ENCODE results near the gene TNPO3.

Gene TNPO3

DNA sequence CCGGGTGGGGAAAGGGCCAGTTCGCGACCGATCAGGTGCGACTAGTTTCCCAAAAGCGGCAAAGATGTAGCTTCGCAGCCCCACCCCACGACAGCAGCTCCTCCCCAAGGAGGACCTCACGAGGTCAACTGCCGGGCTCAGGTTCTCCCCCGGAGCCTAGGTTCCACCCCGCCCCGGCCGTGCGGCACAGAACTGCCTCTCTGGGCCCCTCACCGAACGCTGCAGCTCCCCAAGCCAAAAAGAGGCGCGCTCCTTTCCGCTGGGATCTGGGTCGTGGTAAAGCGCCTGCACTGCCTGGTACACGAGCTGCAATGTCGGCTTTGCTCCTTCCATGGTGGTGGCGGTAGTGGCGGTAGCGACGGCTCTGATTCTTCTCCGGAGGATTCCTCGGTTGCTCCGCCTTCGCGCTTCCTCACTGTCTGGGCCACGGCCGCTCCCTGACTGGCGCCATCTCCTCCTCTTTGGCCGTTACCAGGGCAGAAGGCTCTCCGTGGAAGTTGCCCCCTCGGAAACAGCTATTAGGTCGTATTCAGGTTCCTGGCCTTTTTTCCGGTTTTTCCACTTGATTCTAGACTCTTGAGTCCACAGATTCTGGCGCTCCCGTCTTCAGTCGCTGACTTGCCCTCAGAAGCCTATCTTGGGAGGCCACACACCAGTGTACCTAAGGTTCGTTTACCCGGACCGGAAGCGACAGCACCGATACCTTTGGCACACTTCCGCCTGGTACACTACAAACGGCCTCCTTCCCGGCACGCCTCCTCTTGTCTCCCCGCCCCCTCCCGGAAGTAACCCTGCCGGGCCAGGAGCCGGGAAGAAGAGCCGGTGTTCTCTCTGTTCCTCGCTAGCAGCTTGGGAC lies at the start of gene TNPO3:
TNPO3 (minus strand) TSS at position 674 of the 856 bp plus-strand sequence; CDS start at position 333, 341 bp downstream.
- peak; percentile 89 to 96 for DNase-seq

DNA sequence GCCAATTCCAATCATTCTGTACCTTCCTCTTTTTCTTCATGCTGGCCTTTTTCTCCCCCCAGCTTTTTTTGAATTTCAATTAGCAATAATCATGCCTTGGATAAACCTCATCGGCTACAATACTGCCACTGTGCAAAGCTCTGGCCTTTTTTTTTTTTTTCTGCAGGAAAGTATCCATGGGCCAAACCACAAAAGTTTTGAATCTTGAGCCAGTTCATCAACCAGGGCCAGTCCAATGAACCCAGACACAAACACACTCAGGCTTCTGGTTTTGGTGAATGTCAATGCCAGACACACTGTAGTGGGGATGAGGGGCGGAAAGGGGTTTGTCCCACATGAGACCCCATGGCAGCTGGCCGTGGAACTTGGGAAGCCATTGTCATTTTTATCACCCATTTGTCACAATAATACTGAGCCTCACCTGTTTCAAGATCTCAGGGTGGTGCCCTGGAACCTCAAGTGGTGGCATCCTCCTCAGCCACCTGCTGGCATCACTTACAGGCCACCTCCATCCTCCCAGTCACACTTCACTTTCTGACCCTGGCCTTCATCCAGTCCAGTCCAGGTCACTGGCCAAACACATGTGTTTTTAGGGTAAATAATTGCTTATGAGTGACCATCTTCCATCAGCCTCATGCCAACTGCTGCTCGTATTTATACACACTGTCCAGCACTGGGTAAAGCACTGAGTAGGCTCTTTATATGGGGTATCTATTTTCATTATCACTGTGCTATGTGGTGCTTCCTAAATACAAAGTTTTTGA lies 48.8 kb upstream of the TNPO3 start:
- no peak for DNase-seq

DNA sequence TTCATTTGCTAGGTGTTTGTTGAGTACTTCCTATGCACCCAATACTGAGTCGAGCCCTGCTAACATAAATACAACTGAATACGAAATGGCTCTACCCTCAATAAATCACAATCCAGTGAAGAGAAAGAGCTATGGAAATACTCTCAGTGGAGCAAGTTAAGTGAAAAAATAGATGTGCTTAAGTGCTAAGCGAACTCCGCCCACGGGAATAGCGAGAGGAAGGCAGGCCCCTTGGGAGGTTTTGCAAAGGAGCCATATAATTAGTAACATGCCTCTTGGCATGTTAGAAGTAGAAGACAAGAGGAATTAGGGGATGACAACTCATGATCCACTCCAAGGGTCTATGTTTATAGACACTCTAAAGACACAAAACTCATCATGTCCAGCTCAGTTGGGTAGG lies 46.8 kb upstream of the TNPO3 start:
- no peak for DNase-seq

DNA sequence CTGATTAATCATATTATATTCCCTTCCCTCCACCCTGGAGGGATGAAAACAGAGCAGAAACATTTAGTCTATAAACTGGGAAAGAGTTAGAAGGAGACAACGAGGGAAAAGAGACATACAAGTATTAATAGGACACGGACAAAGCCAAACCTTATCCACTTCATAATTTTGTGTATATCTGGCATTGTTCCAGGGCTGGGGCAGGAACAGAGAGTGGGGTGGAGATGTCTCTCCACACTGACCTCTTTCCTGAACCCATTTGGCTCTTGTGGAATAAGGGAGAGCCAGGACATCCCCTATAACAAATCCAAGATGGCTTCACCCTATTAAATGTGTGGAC lies 45.9 kb upstream of the TNPO3 start:
- no peak for DNase-seq

DNA sequence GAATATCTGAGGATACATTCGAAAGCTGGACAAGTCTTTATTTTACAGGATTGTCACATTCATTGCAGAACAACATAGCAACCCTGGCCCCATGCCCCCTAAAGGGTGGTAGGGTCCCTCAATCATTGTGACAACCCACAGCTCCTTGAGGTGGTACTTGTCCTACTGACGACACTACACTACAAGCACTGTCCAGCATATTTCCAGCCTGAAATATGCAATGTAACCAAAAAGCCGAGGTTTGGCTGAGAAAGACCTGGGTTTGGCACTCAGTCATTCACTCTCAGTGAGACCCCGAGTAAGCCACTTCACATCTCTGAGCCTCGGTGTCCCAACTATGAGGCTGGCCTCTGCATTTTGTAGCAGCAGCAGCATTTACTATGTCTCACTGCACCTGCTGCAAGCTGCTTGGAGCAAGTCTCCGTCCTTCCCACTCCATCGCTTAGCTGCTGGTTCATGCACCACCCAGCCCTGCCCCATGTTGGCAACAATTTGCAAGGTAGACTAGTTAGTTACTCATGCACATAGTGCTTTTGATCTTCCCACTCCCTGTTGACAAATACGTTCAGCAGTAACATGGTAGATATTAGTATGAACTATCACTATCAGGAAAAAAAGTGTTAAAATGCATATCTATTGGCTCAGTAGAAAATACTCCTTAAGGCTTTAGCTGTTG lies 43.6 kb upstream of the TNPO3 start:
- no peak for DNase-seq

DNA sequence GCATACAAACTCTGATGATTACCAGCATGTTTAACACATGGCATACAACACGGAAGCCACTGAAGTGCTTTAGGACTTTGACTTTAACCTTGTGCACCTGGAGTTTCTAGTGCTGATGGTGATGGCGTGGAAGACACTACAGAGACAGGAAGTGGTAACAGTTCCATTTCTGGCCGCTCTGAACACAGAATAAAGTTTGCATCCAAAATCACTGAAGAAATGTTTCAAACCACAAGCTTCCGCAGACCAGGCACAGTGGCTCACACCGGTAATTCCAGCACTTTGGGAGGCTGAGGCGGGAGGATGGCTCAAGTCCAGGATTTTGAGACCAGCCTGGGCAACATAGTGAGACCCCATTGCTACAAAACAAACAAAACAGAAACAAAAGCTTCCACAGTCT lies 40.3 kb upstream of the TNPO3 start:
- DNase-seq: no peak

DNA sequence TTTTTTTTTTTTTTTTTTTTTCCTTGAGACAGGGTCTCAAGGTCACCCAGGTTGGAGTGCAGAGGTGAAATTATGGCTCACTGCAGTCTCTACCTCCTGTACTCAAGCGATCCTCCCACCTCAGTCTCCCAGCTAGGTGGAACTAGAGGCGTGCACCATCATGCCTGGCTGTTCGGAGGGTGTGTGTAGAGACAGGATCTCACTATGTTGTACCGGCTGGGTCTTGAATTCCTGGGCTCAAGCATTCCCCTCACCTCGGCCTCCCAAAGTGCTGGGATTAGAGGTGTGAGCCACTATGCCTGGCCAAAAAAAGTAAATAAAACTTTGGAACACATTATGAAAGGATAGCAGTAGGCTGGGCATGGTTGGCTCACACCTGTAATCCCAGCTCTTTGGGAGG lies 39.6 kb upstream of the TNPO3 start:
- no peak for DNase-seq

DNA sequence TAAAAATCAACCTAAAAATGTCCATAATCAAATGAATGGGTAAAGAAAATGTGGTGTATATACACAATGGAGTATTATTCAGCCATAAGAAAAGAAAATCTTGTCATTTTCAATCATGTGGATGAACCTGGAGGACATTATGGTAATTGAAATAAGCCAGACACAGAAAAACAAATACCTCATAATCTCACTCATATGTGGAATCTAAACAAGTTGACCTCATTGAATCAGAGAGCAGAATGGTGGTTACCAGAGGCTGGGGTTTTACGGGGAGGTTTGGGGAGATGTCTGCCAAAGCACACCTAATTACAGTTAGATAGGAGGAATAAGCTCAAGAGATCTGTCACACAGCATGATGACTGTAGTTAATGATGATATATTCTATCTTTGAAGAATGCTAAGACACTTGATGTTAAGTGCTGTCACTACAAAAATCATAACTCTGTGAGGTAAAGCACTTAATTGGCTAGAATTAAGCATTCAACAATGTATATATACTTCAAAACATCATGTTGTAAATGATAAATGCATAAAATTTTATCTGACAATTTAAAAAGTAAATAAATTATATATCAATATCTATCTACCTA lies 39.1 kb upstream of the TNPO3 start:
- no peak for DNase-seq

DNA sequence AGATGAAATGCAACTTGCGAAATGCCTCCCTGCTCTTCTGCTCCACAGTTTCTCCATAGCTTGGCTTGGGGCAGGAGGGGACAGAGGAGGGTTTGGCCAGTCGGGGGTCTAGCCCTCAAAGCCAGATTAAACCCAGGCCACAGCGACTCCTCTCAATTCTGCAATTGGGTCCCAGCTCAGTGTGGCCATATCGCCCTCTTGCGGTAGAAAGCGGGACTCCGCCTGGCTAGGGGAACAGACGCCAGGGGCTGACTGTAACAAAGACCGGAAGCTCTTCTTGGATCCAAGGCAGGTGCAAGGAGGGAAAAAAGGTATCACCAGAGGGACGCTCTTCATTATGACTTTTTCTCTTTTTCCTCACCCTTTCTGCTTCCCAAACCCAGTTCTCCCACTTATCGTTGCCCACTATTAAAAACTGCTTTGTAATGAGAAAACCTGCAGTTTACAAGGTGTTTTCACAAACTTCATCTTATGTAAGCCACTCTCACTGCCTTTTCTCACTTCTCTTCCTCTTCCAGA lies 36.6 kb upstream of the TNPO3 start:
- DNase-seq: peak; percentile 8 to 46

DNA sequence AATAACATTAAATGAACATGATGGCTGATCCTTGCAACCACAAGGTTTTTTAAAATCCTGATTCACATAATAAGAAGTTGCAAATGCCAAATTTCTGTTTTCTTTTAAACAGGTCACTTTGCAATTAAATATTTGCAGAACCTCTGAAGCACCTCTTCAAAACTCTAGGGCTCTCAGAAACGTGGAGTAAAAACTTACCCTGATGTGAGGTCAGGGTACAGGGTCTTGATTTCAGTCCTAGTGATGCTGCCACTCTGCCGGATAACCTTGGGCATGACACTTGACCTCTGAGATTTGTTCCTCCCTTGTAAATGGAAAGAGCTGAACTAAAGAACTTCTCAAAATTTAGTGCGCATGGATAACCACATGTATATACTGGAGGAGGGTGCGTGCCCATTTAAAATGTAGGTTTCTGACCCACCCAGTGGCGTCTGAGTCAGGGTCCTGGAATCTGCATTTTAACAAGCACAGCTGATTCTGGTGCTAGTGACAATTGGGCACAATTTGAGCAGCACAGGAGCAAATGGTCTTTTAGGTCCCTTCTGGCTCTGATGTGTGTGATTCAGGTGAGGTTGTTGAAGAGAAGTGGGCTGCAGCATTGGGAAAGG lies 35.5 kb upstream of the TNPO3 start:
- no peak for DNase-seq

DNA sequence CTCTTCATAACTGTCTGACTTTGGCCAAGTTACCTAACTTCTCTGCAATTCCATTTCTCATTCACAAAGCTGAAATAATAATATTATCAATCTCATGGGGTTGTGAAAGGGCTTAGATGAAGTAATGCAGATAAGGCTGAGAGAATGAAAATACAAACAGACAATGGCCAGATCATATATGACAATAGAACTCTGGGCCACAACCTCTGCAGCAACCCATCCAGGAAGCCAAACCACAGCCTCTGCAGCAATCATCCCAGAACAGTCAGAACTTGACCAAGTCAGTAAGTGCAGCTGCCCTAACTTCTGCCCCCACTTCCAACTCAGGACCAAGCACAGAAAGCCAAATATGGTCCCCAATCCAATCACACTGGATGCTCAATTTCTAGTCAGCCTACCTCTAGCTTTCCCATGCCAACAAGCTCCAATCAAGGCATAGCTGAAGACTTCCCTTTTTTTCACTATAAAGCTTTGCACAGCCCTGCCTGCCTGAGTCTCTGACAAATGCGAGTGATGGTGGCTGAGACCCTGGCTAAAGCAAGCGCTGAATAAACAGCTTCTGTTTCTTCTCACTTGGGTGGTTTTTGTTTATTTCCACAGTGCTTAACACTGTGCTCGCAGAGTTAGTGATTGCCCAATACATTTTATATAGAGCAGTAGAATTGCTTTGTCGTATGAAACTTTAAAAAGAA lies 34.8 kb upstream of the TNPO3 start:
- DNase-seq: no peak

DNA sequence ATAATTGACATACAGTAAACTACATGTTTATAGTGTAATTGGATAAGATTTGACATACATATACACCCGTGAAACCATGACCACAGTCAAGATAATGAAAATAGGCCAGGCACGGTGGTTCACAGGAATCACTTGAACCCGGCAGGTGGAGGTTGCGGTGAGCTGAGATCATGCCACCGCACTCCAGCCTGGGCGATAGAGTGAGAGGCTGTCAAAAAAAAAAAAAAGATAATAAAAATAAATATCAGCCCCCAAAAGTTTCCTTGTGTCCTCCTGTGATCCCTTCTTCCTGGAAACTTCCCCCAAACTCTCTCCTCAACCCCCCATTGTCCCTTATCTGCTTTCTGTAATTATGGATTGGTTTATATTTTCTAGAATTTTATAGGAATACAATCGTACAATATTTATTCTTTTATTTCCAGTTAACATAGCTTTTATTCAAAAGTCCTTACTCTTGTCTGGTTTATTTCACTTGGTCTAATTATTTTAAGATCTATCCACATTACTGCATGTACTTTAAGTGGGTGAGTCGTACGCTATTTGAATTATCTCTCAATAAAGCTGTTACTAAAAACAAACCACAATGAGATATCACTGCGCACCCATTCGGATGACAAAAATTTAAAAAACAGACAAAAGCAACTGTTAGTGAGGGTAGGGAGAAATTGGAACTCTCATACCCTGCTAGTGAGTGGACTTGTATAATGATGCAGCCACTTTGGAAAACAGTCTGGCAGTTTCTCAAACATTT lies 30.1 kb upstream of the TNPO3 start:
- DNase-seq: no peak

DNA sequence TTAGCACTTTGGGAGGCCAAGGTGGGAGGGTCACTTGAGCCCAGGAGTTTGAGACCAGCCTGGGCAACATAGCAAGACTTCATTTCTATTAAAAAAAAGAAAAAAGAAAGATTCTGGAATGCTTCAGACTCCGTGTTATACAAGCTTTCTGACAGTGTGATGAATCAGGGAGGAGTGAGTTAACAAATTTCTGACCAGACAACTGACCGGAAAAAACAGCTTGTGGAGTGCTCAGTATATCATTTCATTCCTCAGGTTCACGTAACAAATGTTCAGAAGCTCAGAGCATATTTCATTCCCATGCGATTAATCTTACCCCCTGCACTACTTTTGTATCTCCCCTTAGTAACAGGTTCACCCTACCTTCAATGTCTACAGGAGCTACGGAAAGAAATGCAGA lies 28.6 kb upstream of the TNPO3 start:
- DNase-seq: no peak

DNA sequence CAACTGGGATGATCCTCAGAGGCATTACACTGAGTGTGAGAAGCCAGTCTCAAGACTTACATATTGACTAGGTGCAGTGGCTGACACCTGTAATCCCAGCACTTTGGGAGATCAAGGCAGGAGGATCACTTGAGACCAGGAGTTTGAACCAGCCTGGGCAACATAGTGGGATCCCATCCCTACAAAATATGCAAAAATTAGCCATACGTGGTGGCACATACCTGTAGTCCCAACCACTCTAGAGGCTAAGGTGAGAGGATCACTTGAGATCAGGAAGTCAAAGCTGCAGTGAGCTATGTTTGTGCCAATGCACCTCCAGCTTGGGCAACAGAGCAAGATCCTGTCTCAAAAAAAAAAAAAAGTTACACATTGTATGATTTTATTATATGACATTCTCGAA lies 23.5 kb upstream of the TNPO3 start:
- DNase-seq: no peak

DNA sequence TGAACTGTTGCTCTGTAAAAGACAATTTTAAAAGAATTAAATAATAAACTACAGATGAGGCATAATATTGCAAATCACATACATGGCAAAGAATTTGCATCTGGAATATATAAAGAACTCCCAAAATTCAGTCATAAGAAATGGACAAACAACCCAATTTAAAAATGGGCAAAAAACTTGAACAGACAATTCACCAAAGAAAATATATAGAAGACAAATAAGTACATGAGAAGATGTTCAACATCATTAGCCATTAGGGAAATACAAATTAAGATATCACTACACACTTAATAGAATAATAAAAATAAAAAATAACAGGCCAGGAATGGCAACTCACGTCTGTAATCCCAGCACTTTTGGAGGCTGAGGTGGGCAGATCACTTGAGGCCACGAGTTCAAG lies 22.0 kb upstream of the TNPO3 start:
- no peak for DNase-seq

DNA sequence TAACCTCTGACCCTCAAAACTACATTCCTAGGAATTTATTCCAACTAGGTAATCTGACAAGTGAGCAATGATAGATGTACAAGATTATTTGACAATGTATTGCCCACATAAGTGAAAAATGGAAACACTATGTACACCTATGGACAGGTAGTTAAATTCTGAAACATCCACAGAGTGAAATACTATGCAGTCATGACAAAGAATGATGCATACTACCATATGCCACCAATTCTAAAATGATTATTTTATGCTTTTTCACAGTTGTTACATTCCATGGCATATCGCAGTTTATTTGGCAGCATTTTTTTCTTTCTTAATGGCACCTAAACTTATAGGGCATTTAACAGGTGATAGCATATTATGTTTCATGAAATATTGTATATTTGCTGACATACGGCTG lies 20.1 kb upstream of the TNPO3 start:
- DNase-seq: no peak

DNA sequence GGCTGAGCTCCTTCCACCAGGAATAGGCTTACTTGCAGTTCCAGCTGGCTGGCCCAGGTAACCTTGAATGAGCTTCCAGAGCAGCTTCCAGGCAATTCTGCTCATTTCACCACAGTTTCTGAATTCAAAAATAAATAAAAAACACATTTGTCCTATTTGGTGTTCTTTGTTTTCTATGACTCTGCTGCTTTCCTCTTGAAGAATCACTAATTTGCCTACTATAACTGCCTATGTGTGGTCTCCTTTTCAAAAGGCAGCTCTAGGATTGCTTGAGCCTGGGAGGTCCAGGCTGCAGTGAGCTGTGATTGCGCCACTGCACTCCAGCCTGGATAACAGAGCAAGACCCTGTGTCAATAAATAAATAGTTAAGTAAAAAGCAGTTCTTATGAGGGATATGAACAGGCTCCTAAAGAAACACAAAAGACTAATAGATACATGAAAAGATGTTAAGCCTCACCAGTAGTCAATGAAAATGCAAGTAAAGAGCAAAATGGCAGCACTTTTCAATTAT lies 19.5 kb upstream of the TNPO3 start:
- no peak for DNase-seq

DNA sequence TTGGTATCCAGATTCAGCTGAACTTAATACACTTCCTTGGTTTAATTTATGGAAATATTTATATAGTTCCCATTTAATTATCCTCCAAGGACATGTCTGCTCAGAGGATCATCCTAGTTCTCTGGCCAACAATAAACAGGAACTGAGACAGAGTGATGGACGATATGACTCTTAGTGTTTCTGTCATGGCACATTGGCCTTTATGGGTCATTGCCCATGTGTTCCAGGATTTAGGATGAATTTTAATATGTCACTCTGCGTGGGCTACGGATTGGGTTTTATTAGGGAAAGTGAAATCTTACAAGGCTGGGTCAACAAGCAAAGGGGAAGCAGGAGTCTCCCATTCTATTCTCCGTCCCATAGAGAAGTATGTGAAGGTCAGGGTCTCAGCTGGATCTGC lies 18.8 kb upstream of the TNPO3 start:
- DNase-seq: no peak

DNA sequence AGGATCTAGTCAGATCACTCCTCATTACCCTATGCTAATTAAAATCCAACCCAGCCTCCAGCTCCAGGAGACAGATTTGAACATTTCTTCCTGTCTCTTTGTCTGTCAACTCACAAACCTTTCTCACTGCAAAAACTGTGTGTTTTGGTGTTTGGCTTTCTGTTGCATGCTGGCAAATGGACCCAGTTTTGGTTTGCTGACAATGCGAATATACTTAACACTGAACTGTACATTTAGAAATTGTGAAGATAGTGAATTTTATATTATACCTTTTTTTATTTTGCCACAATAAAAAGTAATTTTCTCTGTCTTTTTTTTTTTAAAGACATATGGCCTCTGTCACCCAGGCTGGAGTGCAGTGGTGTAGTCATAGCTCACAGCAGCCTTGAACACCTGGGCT lies 18.3 kb upstream of the TNPO3 start:
- DNase-seq: no peak

DNA sequence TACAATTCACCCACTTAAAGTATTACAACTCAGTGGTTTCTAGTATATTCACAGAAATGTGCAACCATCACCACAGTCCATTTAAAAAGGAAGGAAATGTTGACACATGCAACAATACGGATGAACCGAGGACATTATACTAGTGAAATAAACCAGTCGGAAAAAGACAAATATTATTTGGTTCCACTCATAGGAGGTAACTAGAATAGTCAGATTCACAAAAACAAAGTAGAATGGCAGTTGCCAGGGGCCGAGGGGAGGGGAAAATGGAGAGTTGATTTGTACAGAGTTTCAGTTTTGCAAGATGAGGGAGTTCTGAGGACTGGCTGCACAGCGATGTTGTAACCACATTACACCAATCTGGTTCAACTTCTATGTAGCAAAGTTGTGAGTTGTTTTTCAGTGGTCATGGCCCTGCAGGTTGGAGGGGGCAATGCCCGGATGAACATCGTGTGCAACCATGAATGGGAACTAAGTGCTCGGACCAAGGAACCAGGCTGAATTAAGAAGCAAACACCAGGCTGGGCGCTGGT lies 17.6 kb upstream of the TNPO3 start:
- no peak for DNase-seq

DNA sequence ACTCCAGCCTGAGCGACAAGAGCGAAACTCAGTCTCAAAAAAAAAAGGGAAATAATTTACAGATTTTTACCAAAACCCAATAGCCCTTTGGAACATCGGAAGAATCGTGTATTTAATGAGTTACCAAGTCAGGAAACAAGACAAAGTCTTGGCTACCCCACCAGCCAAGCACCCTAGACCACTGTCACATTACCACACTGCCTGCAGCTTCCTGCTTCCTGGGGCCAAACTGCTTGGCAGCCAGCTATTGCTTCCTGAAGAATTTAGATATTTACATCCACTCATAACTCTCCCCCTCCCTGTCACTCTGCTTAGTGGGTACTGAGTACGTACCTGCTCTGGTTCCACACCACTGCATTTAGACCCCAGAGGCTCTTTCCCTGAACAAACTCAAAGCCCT lies 14.1 kb upstream of the TNPO3 start:
- DNase-seq: no peak
